DND-41 (cell line): ENCODE results near the gene HDAC4.

Source experiments
- EZH2 ChIP-seq: IDR thresholded peaks from 3 replicates; pipeline ENCODE4 v1.6.1; 2012; ENCODE audit warnings: borderline replicate concordance, low read depth, mild to moderate bottlenecking, moderate library complexity, low read length, inconsistent platforms; ENCODE audit not compliant: severe bottlenecking
- TF ChIP-seq, protein P1 (sequence below): IDR thresholded peaks from 2 replicates; pipeline ENCODE4 v1.5.1; 2012; ENCODE audit warnings: borderline replicate concordance, low read length, moderate library complexity, mild to moderate bottlenecking; ENCODE audit not compliant: poor library complexity, severe bottlenecking; ENCODE audit errors: extremely low read depth

GRCh38 chr2:239302083-239302807 lies 98.6 kb downstream of the HDAC4 start:
- no peak for TF ChIP-seq EZH2
- TF ChIP-seq, protein P1, sequence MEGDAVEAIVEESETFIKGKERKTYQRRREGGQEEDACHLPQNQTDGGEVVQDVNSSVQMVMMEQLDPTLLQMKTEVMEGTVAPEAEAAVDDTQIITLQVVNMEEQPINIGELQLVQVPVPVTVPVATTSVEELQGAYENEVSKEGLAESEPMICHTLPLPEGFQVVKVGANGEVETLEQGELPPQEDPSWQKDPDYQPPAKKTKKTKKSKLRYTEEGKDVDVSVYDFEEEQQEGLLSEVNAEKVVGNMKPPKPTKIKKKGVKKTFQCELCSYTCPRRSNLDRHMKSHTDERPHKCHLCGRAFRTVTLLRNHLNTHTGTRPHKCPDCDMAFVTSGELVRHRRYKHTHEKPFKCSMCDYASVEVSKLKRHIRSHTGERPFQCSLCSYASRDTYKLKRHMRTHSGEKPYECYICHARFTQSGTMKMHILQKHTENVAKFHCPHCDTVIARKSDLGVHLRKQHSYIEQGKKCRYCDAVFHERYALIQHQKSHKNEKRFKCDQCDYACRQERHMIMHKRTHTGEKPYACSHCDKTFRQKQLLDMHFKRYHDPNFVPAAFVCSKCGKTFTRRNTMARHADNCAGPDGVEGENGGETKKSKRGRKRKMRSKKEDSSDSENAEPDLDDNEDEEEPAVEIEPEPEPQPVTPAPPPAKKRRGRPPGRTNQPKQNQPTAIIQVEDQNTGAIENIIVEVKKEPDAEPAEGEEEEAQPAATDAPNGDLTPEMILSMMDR: no peak
